AG09319 (cell line): Measurements from ENCODE around the gene DNAJC4.

Experiments used
- DNase-seq: peaks from one replicate; pipeline ENCODE4 v3.0.0-alpha.2; 2010; ENCODE audit warnings: low read depth; ENCODE audit errors: extremely low read depth
- TF ChIP-seq, protein P1 (sequence below): IDR thresholded peaks from 2 replicates; pipeline ENCODE4 v1.5.1; 2011; ENCODE audit warnings: low read depth, mild to moderate bottlenecking, inconsistent platforms, low read length, moderate library complexity

DNAJC4 gene

GRCh38 chr11:64278576-64279190 is 48.3 kb downstream of the DNAJC4 start:
- TF ChIP-seq, protein P1, sequence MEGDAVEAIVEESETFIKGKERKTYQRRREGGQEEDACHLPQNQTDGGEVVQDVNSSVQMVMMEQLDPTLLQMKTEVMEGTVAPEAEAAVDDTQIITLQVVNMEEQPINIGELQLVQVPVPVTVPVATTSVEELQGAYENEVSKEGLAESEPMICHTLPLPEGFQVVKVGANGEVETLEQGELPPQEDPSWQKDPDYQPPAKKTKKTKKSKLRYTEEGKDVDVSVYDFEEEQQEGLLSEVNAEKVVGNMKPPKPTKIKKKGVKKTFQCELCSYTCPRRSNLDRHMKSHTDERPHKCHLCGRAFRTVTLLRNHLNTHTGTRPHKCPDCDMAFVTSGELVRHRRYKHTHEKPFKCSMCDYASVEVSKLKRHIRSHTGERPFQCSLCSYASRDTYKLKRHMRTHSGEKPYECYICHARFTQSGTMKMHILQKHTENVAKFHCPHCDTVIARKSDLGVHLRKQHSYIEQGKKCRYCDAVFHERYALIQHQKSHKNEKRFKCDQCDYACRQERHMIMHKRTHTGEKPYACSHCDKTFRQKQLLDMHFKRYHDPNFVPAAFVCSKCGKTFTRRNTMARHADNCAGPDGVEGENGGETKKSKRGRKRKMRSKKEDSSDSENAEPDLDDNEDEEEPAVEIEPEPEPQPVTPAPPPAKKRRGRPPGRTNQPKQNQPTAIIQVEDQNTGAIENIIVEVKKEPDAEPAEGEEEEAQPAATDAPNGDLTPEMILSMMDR: no peak
- no peak for DNase-seq

GRCh38 chr11:64281957-64282770 is 51.8 kb downstream of the DNAJC4 start:
- TF ChIP-seq, protein P1: no peak
- DNase-seq: no peak

DNA sequence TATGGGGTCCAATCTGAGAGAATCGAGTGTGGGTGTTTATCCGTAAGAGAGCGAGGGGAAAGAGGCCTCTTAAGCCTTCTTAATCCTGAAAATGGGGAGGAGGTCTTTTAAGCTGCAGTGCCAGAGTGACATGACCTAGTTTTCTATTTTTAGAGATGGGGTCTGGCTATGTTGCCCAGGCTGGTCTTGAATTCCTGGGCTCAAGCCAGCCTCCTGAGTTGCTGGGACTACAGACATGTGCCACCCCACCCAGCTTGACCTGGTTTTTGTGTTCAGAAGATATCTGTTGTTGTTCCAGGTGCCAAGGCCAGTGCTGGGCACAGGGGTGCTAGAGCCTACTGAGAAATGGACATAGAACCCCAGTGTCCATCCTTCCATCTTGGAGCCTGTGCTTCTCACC is 52.7 kb downstream of the DNAJC4 start:
- TF ChIP-seq, protein P1: no peak
- DNase-seq: no peak
